ENCODE measurements around the gene C16orf74.

C16orf74 gene

DNA sequence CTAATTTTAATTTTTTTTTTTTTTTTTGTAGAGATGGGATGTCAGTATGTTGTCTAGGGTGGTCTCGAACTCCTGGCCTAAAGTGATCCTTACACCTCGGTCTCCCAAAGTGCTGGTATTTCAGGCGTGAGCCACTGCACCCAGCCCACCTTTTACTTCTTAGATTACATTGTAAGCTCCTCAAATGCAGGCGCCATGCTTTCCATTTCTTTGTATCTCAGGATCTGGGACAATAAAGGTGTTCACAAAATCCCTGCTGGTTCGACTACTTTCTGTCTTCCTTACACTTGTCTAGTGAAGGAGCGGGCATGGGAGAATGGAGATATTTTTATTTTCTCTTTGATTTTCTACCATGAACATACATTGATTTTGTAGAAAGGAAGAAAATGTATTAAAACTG, 23.2 kb upstream of the C16orf74 start:
- no peak for DNase-seq

DNA sequence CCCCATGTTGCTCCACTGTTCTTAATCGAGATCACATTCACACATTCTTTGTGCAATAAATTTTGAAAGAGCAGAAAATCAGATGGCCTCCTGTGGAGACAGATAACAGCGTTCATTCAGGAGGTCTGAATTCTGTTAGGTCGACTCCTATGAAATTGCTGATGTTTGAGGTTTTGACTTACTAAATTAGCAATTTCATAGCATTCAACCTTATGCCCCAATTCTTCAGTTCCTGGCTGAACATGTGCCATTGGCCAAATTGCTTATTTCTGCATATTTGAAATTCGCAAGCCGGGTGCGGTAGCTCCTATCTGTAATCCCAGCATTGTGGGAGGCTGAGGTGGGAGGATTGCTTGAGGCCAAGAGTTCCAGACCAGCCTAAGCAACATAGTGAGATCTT, 22.1 kb upstream of the C16orf74 start:
- DNase-seq: no peak

DNA sequence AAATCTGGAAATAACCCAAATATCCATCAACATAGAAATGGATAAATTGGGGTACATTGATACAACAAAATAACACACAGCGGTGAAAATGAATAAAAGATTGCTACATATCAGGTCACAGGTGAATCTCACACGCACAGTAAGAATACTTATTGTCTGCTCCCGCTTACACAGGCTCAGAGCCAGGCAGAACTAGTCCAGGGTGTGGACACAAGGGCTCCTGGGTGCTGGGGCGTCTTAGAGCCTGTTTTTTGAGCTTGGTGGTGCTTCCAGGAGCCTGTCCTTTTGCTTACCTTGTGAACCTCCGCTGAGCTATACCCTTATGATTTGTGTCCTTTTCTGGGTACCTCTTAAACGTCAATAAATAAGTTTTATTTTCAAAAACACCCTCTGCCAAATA, 19.8 kb upstream of the C16orf74 start:
- DNase-seq: no peak

DNA sequence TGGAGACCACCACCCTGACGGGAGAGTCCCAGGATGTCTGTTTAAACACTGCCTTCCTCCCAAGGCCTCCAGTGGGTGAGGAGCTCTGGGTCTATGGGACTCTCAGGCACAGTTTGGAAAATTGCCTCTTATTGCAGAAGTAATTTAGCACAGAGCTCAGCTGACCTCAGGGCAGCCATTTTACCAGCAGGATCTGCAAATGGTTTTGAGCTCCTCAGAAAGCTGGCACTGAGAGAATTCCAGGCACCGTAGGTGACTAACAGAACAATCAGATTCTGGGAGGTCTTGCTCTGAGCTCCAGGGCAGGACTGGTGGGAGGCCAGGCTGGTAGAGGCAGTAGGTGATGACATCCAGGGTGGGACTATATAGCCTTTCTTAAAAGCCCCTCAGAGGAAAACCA, 17.3 kb upstream of the C16orf74 start:
- DNase-seq: no peak

DNA sequence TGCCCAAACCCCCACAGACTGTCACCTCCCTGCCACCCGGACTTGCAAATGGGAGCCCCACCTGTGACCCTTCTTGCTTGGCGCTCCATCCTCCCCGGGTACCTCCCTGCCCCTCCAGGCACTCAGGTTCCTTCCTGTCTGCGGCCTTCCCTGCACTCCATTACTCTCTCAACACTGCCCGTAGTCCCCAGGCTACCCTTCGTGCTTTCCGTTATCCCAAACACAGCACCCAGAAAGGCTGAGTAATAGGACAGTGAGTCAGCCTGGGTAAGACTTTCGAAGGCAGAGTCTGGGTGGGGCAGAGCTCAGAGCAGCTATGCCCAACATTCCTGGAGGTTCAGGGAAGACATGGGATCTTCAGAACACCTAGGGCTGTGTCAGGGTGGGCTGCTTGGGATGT, 16.6 kb upstream of the C16orf74 start:
- DNase-seq: peak; percentile 15 to 21

DNA sequence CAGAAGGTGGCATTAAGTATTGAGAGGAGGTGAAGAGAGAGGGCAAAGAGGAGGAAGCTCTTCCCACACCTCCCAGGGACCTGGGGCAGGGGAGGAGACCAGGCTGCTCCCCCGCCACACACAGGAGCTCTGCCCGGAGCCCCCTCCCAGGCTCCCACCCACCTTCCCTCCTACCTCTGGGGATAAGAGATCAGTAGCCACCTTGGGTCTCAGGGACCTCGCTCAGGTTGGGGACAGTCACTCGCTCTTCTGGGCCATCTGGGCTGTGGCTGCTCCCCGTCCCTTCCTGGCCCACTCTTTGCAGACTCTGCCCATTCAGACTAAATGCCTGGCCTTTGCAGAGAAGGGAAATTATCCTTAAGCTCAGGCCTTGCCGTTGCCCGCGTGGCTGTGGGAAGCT, 14.9 kb upstream of the C16orf74 start:
- DNase-seq: no peak

DNA sequence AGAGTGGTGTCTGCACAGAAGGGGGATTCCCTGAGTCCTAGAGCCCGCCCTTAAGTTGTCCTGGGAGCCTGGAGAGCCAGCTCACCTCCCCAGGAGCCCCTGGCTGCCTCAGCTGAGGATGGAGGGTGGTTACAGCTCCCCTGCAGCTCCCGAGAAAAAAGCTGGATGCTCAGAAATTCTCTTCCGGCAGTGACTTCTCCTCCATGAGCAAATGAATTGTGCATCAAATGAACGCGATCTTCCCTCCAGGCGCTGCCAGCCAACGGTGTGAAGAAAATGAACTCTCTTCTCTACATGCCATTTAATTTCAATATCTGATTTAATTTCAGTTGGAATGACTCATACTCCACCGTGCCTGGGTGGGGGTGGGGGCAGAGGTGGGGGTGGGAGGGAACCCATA, 14.3 kb upstream of the C16orf74 start:
- DNase-seq: no peak

DNA sequence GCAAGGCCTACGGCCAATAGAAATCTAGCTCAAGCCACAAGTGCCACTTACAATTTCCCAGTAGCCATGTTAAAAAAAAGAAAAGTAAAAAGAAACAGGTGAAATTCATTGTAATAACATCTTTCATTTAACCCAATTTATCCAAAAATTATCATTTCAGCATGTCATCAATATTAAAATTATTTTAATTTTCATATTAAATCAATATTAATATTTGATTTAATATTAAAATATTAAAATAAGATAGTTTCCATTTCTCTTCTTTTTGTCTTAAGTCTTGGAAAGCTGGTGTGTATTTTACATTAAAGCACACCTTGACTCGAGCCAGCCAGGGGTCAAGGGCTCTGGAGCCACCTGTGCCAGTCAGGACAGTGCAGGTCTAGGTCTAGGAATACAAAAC, 12.7 kb upstream of the C16orf74 start:
- no peak for DNase-seq

DNA sequence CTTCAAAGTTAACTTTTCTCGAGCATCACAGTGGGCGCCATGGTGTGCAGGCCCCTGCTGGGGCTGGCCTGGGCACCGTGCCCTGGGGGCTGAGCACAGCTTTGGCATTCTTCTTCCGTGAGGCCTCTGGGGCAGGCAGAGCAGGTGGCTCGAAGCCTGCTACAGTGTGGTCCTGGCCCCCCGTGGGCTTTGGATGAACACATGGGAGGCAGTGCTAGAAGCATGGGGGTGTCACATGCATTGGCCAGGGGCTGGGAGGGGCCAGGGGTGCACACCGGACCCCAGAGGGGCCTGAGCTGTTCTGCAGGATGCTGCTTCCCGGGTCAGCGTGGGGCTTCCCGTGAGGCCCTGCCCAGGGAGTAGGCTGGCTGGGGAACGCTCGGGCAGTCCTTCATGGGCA, 12.1 kb upstream of the C16orf74 start:
- DNase-seq: no peak

DNA sequence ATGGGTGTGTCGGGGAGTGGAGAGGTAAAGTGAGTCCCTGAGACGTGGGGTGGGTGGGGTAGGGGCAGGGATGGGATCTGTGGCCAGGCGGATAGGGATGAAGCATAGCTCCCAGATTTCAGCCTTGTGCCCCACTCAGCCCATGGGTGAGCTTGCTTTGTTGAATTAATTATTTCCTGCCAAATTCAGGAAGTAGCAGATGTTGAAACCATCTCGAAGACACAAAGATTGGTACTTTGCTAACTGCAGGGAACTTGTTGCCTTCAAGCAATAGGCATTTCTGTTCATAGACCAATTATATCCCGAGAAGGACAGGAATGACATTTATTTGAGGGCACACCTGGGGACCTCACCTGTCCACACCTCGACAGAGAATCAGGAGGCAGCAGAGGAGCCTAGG, 11.0 kb upstream of the C16orf74 start:
- DNase-seq: peak; percentile 51 to 66

DNA sequence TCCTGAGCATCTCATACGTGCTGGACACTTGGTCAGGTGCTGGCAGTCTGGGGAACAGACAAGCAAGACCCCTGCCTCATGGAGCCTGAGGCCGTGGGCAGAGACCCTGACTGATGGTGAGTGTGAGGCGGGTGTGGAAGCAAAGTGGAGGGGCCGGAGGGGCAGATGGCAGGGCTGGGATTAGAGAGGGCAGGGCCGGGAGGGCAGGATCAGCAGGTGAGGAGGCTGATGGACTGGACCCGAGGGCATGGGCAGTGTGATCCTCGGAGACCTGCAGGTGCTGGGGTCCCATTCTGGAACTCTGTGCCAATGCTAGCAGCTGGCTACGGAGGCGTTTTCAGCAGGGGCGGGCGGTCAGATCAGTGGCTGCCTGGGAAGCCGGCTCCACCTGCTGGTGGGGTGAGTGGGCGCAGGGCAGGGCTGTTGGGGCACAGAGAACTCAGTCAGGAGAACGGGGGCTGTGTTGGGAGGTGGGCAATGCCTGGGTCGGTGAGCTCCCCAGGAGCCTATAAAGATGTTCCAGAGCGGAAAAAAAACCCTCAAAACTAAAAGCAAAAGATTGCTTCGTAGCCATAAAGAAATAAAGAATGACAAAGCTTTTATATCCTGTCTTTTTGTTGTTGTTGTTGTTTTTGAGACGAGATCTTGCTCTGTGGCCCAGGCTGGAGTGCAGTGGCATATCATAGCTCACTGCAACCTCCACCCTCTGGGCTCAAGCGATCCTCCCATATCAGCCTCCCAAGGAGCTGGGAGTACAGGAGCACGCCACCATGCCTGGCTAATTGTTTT, 8.9 kb upstream of the C16orf74 start:
- DNase-seq: peak in 1 of 2 donors; percentile 22

DNA sequence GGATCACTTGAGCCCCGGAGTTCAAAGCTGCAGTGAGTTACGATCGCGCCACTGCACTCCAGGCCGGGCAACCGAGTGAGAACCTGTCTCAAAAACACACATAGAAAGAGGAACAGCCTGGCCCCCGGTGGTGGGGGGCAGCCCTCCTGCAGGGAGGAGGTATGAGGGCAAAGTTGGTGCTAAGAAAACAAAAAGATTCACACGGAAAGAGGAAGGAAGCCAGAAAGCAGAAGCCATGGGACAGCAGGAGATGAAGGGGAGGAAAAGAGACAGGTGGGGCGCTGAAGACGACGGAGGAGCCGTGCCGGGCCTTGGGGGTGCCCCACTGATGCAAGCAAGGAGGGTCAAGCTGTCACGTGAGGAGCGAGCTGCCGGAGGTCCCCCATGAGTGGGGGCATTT, 8.2 kb upstream of the C16orf74 start:
- DNase-seq: peak; percentile 17 to 42

DNA sequence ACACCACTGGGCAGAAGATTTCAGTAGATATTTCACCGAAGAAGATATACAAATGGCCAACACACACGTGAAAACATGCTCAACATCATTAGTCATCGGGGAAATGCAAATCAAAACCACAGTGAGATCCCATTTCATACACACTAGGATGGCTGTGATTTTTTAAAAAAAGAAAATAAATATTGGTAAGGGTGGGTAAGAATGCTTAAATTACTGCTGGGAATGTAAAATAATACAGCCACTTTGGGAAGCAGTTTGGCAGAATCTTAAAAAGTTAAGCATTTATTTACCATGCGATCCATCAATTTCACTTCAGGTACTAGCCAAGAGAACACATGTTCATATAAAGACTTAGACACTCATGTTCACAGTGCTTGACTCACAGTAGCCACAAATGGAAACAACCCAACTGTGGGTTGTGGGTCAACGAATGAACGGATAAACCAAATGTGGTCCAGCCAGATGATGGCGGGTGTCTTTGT, 6.5 kb upstream of the C16orf74 start:
- DNase-seq: no peak

DNA sequence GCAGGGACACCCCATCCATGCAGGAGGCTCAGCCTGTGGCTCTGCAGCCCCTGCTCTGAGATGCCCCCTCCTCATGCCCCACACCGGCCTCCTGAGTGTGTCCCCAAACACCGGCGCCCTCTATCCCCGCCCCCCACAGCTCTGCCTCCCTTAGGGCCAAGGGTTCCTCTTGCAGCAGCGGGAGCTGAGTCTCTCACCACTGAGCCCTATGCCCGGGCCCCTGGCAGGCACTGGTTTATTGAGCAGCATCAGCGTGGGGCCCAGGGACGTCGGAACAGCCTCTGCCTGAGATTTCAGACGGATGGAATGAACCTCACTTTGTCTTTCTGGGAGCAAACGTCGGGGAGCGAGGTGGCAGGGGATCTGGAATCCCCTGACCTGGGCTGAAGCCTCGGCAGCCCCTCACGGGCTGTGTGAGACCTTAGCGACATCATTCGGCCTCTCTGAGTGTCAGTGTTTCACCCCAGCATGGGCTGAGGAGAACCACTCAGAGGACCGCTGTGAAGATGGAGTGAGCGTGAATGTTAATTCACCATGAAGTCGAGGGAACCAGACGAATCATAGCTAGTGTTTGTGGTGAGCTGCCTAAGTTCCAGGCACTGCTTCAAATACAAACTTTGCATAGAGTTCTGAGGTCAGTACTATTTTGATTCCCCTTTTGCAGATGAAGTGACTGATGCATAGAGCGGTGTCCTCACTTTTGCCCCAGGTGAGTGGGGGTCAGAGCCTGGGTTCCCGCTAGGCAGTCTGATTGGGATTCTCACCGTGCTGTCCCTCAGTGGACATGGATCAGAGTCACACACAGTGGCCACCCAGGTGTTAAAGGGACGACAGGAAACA, 5.3 kb upstream of the C16orf74 start:
- no peak for DNase-seq

DNA sequence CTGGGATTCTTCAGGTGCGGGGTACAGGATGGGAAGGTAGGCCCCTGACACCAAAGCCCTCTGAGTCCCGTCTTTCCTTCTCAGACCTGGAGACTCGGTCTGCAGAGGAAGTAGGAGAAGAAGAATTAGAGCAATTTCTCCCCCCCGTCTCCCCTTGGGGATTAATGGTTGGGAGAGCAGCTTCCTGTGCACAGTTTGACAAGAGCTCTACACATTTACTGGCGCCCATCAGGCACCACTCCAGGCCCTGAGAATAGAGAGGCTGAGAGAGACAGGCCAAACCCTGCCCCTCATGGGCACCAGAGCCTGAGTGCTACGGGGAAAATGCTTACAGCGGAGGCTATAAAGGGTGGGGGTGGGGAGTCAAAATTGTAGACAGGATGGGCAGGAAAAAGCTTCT, 3.5 kb upstream of the C16orf74 start:
- no peak for DNase-seq

DNA sequence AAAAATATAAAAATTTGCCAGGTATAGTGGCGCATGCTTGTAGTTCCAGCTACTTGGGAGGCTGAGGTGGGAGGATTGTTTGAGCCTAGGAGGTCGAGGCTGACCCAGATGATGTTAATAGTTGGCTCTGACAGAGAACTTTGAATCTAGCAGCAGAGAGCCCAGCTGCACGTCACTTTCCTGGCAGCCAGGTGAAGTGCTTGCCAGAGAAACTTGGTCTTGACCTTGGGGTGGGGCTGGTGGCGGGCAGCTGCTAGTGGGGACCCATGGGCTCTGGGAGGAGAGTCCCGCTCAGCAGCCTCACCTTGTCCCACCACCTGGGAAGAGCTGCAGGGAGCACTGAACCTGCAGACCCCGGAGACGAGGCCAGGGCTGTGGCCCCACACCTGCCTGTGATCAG, 3.1 kb upstream of the C16orf74 start:
- no peak for DNase-seq

DNA sequence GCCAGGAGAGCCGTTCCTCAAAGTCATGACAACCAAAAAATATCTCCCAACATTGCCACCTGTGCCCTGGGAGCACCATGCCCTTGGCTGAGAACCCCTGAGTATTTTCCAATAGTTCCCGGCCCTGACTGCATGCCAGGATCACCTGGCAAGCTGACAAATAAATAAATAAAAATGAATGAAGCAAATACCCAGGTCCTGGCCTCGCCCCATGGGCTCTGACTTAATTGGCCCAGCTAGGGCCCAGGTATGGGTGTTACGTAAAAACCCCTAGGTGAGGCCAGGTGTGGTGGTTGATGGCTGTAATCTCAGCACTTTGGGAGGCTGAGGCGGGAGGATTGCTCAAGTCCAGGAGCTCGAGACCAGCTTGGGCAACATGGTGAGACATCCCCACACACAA, 2.7 kb upstream of the C16orf74 start:
- no peak for DNase-seq

DNA sequence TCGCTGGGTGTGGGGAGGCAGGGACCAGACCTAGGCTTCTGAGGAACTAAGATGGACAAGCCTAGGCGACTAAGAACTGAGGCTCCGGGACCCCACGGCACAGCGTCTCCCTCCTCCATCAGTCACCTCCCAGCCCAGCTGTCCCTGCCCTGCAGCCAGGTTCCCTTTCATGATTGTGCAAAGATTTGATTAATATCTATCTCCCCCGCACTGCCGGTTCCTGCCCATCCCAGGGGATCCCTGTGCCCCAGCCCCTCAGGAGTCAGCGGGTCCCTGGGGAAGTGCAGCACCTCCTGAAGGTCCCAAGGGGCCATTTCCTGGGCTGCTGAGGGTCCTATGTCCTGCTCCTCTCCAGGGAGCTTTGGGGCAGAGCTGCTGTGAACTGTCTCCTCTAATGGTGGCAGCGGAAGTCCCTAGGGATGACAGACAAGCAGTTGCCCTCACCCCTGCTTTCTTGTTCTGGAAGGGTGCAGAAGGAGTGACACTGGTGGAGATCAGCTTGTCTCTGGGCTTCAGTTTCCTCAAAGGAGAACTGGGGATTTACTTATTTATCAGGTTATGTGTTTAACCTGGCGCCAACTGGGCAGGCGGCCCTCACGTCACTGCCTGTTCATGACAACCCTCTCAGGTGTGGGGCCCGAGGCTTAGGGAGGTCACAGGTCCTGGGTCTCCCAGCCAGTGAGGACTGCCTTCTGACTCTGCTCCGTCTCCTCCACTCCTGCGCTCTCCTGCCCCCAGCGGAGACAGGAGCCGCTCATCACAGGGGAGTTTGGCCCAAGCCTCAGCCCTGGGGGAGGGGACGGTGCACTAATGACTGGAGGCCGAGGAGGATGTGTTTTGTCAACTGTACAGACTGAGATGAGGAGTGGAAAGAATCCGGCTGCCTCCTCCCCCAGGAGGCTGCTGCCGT, 1.9 kb upstream of the C16orf74 start:
- DNase-seq: no peak

DNA sequence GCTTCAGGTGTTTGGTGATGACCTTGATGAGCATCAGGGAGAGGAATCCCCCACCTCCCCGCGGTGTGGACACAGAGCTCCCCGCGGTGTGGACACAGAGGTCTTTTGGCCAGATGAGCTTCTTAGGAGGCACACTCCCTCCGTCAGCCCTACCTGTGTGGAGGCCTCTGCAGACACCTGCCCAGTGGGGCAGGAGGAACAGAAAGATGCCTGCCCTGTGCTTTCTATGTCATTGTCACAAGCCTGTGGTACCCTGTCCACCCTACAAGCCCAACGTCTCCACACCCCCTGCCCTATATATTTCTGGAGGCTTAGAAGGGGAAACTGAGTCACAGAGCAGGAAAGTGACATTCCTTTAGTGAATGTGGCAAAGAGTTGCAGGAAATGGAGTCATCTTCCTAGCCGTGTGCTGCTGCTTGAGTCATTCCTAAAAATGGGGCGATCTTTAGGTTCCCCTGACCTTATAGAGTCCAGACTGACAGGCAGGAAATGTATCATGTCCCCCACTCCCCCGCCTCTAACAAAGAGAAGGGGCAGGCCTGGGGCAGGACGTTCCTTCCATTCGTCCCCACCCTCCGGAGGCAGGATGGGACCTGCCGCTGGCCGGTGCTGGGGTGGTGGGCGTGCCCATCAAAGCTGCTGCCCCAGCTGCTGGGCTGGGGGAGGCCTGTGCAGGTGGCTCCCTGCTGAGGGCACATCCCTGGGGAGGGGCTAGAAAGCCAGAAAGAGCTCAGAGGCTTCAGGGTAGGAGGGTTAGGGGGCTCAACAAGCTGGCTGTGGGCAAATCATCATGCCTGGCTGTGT, 1.0 kb upstream of the C16orf74 start:
- no peak for DNase-seq

DNA sequence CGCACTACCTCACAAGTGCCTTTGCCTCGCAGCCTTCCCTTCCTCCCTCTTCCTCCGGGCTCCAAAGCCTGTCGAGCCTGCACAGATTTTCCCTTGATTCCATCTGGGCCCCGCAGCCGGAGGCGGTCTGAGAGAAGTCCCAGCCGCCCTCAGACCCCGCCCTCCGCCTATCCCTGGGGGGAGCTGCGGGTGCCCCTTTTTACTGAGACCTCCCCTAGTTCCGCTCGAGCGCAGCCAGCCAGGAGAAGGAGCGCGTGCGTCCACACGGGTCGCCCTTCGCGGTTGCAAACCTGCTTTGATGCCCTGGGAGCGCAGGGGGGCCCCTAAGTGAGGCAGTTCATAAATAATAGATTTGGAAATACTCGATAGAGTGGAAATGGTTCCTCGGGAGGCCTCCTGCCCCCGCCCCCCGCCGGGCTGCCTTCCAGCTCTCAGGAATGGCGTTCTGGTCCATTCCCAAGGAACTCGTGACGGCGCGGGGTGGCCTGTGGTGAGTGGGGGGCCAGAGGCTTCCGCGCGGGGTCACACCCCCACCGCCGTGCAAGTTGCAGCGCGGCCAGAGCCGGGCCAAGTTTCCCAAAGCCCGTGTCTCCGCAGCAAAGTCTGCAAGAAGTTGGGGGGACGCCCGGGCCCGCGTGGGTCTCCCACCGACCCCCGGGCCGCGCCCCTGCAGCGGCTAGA, 610 bp downstream of the C16orf74 start:
- DNase-seq: peak; percentile 4 to 11

DNA sequence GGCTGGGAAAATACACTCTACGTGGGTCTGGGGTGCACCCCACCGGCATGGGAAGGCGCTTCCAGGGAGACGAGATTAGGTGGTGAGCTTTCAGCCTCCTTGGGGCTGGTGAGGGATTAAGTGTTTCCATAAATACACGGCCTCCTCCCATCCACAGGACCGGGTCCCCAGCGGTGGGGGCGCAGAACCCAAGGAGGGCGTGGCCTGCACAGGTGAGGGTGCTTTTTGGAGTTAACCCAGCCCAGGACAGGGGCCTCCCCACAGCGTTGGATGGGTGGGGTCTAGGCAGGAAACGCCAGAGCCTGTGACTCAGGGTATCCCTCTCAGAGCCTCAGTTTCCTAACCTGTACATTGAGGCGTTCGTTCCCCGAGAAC, 1.1 kb downstream of the C16orf74 start:
- no peak for DNase-seq

Measured in inflammatory macrophage (primary cell).